ENCODE results near the gene HOXD3.

- TF ChIP-seq, protein P1, sequence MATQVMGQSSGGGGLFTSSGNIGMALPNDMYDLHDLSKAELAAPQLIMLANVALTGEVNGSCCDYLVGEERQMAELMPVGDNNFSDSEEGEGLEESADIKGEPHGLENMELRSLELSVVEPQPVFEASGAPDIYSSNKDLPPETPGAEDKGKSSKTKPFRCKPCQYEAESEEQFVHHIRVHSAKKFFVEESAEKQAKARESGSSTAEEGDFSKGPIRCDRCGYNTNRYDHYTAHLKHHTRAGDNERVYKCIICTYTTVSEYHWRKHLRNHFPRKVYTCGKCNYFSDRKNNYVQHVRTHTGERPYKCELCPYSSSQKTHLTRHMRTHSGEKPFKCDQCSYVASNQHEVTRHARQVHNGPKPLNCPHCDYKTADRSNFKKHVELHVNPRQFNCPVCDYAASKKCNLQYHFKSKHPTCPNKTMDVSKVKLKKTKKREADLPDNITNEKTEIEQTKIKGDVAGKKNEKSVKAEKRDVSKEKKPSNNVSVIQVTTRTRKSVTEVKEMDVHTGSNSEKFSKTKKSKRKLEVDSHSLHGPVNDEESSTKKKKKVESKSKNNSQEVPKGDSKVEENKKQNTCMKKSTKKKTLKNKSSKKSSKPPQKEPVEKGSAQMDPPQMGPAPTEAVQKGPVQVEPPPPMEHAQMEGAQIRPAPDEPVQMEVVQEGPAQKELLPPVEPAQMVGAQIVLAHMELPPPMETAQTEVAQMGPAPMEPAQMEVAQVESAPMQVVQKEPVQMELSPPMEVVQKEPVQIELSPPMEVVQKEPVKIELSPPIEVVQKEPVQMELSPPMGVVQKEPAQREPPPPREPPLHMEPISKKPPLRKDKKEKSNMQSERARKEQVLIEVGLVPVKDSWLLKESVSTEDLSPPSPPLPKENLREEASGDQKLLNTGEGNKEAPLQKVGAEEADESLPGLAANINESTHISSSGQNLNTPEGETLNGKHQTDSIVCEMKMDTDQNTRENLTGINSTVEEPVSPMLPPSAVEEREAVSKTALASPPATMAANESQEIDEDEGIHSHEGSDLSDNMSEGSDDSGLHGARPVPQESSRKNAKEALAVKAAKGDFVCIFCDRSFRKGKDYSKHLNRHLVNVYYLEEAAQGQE (IDR thresholded peaks at IDR 0.05; ENCODE audit: insufficient read depth in 1 of 2, low read depth in 2 of 2, low read length in 2 of 2): no peak
- TF ChIP-seq TAF1 (IDR thresholded peaks at IDR 0.05; ENCODE audit: borderline replicate concordance, insufficient read depth, low read length) (no peak), POLR2AphosphoS5 (IDR thresholded peaks at IDR 0.05; ENCODE audit: low read depth, low read length) (no peak), FOXP2 (optimal IDR thresholded peaks at IDR 0.05; ENCODE audit: borderline replicate concordance, extremely low read depth, extremely low read length, insufficient read depth) (no peak)
Measured at GRCh38 chr2:176146645-176147044, 10.5 kb upstream of the HOXD3 start.

All from PFSK-1 (cell line).